Astrocyte (in vitro differentiated cells and primary cell): ENCODE data around the gene SLC18A3. TPM values are rescaled to one million over a fixed set of nuclear protein-coding genes. Genes with fewer than 3 reads are reported as not detected.

Experiments
- DNase-seq: peaks from one replicate; pipeline ENCODE4 v3.0.0-alpha.2; 2010; ENCODE audit warnings: low read depth
- FAIRE-seq: peaks from 2 replicates; lab custom pipeline; 2011; peaks lifted over from hg19 to GRCh38; lab: Jason Lieb, UNC
- H2AFZ ChIP-seq: 2 replicates; pipeline ENCODE4 v1.6.0; 2012; ENCODE audit warnings: low read depth, low read length, inconsistent platforms
- H3K27ac ChIP-seq: 2 replicates; pipeline ENCODE4 v1.5.1; 2011; ENCODE audit warnings: low read depth, low read length, inconsistent platforms
- H3K27me3 ChIP-seq: 2 replicates; pipeline ENCODE4 v1.6.0; 2011; ENCODE audit warnings: low read length, inconsistent platforms; ENCODE audit not compliant: insufficient read depth
- H3K36me3 ChIP-seq: 2 replicates; pipeline ENCODE4 v1.5.1; 2011; ENCODE audit warnings: low read length, inconsistent platforms; ENCODE audit not compliant: insufficient read depth
- H3K4me1 ChIP-seq: 2 replicates; pipeline ENCODE4 v1.5.1; 2011; ENCODE audit warnings: low read length, inconsistent platforms; ENCODE audit not compliant: insufficient read depth
- H3K4me2 ChIP-seq: 2 replicates; pipeline ENCODE4 v1.6.0; 2012; ENCODE audit warnings: low read length, inconsistent platforms
- H3K4me3 ChIP-seq: 2 replicates; pipeline ENCODE4 v1.5.1; 2011; ENCODE audit warnings: low read depth, mild to moderate bottlenecking, low read length, inconsistent platforms; ENCODE audit not compliant: insufficient read depth
- H3K79me2 ChIP-seq: 2 replicates; pipeline ENCODE4 v1.6.0; 2012; ENCODE audit warnings: mild to moderate bottlenecking, low read length, inconsistent platforms; ENCODE audit not compliant: insufficient read depth
- H3K9ac ChIP-seq: 2 replicates; pipeline ENCODE4 v1.6.0; 2012; ENCODE audit warnings: mild to moderate bottlenecking, low read length, inconsistent platforms
- H3K9me3 ChIP-seq: 2 replicates; pipeline ENCODE4 v1.5.1; 2012; ENCODE audit warnings: low read depth, mild to moderate bottlenecking, low read length, inconsistent platforms; ENCODE audit not compliant: insufficient read depth
- H4K20me1 ChIP-seq: 2 replicates; pipeline ENCODE4 v1.6.0; 2012; ENCODE audit warnings: low read length, inconsistent platforms; ENCODE audit not compliant: insufficient read depth
- H3K27ac Mint-ChIP-seq: one replicate; pipeline ENCODE4 v1.8.0; 2021; ENCODE audit warnings: mild to moderate bottlenecking, mixed read lengths; ENCODE audit not compliant: unreplicated experiment
- H3K27me3 Mint-ChIP-seq: one replicate; pipeline ENCODE4 v1.8.0; 2021; ENCODE audit warnings: low read depth, mixed read lengths; ENCODE audit not compliant: unreplicated experiment
- H3K36me3 Mint-ChIP-seq: one replicate; pipeline ENCODE4 v1.8.0; 2021; ENCODE audit warnings: low read depth, mixed read lengths; ENCODE audit not compliant: unreplicated experiment
- H3K4me1 Mint-ChIP-seq: one replicate; pipeline ENCODE4 v1.8.0; 2021; ENCODE audit warnings: low read depth, mixed read lengths; ENCODE audit not compliant: unreplicated experiment
- H3K4me3 Mint-ChIP-seq: one replicate; pipeline ENCODE4 v1.8.0; 2021; ENCODE audit warnings: mild to moderate bottlenecking, moderate library complexity, mixed read lengths; ENCODE audit not compliant: unreplicated experiment
- H3K9me3 Mint-ChIP-seq: one replicate; pipeline ENCODE4 v1.8.0; 2021; ENCODE audit warnings: mild to moderate bottlenecking, mixed read lengths; ENCODE audit not compliant: unreplicated experiment
- EZH2 ChIP-seq: IDR thresholded peaks from 2 replicates; pipeline ENCODE4 v1.6.1; 2012; ENCODE audit warnings: mild to moderate bottlenecking, low read length, inconsistent platforms; ENCODE audit not compliant: insufficient read depth
- total RNA-seq: library from RNA; stranded (reverse); gene quantifications from 2 replicates; pipeline ENCODE4 v1.2.1, GENCODE V29; 2021
- TF ChIP-seq, protein P1 (sequence below): IDR thresholded peaks from 2 replicates; pipeline ENCODE4 v1.5.1; 2011; ENCODE audit warnings: low read depth, mild to moderate bottlenecking, inconsistent platforms, low read length, moderate library complexity; ENCODE audit not compliant: insufficient read depth

The SLC18A3 gene
- total RNA-seq, 1 donor from 2014 or later: 4.6 TPM

- no peaks in the 10 kb centered on the region for H3K9me3 ChIP-seq
- no peaks in the 10 kb centered on the region for H3K36me3 Mint-ChIP-seq
- TF ChIP-seq EZH2: no peak
- TF ChIP-seq, protein P1, sequence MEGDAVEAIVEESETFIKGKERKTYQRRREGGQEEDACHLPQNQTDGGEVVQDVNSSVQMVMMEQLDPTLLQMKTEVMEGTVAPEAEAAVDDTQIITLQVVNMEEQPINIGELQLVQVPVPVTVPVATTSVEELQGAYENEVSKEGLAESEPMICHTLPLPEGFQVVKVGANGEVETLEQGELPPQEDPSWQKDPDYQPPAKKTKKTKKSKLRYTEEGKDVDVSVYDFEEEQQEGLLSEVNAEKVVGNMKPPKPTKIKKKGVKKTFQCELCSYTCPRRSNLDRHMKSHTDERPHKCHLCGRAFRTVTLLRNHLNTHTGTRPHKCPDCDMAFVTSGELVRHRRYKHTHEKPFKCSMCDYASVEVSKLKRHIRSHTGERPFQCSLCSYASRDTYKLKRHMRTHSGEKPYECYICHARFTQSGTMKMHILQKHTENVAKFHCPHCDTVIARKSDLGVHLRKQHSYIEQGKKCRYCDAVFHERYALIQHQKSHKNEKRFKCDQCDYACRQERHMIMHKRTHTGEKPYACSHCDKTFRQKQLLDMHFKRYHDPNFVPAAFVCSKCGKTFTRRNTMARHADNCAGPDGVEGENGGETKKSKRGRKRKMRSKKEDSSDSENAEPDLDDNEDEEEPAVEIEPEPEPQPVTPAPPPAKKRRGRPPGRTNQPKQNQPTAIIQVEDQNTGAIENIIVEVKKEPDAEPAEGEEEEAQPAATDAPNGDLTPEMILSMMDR: no peak
- H3K4me2 ChIP-seq: no peak overlapping the region
- H3K4me3 Mint-ChIP-seq: no peak overlapping the region
- peaks cover 3% of the 10 kb centered on the region for H3K27me3 ChIP-seq
- no peak for DNase-seq
- no peak overlapping the region for H3K27ac ChIP-seq
- peaks cover 2% of the 10 kb centered on the region for H3K4me1 Mint-ChIP-seq
- H3K27me3 Mint-ChIP-seq: peaks cover 39% of the 10 kb centered on the region
- H3K4me3 ChIP-seq: no peak overlapping the region
- no peaks in the 10 kb centered on the region for H4K20me1 ChIP-seq
- H3K36me3 ChIP-seq: no peaks in the 10 kb centered on the region
- no peak overlapping the region for H3K27ac Mint-ChIP-seq
- H3K9ac ChIP-seq: no peak overlapping the region
- no peaks in the 10 kb centered on the region for H3K4me1 ChIP-seq
- no peak for FAIRE-seq
- no peaks in the 10 kb centered on the region for H3K79me2 ChIP-seq
- H3K9me3 Mint-ChIP-seq: peaks cover 4% of the 10 kb centered on the region
- H2AFZ ChIP-seq: no peak overlapping the region
Observed at GRCh38 chr10:49627644-49628247, 17.6 kb downstream of the SLC18A3 start.

DNA sequence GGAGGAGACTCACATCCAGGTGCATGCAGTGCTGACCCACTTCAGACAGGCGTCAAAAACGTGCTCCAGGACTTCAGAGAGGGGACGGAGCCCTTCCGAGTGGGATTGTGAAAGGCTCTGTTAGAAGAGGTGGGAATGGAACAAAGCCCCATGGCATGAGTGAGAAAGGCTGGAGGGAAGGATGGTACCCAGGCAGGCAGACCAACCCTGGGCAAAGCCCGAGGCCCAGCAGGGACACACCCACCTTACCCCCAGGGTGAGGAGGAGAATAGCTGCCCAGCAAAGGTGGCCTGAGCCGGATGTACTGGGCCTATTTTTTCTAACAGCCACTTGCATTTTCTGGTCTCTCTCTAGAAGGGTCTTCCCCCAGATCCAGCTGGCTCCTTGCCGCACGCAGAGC, 18.5 kb downstream of the SLC18A3 start:
- Mint-ChIP-seq H3K4me1 (peaks cover 6% of the 10 kb centered on the region), H3K27me3 (peaks cover 32% of the 10 kb centered on the region)
- no peak for DNase-seq

GRCh38 chr10:49629431-49629881, 19.3 kb downstream of the SLC18A3 start:
- H2AFZ ChIP-seq: no peak overlapping the region
- no peak for FAIRE-seq

More for the DNA sequence above, 18.5 kb downstream of the SLC18A3 start:
- no peaks in the 10 kb centered on the region for H3K79me2 ChIP-seq
- no peaks in the 10 kb centered on the region for H3K36me3 Mint-ChIP-seq
- H3K4me2 ChIP-seq: no peak overlapping the region
- peaks cover 3% of the 10 kb centered on the region for H3K27me3 ChIP-seq
- H4K20me1 ChIP-seq: no peaks in the 10 kb centered on the region
- H3K4me1 ChIP-seq: no peaks in the 10 kb centered on the region
- no peak overlapping the region for H3K9ac ChIP-seq
- no peak overlapping the region for H3K4me3 ChIP-seq
- no peaks in the 10 kb centered on the region for H3K36me3 ChIP-seq
- no peaks in the 10 kb centered on the region for H3K9me3 ChIP-seq
- H3K4me3 Mint-ChIP-seq: no peak overlapping the region
- H3K27ac ChIP-seq: no peak overlapping the region
- peaks cover 2% of the 10 kb centered on the region for H3K9me3 Mint-ChIP-seq
- no peak for TF ChIP-seq EZH2
- TF ChIP-seq, protein P1: no peak
- H3K27ac Mint-ChIP-seq: no peak overlapping the region
- no peak for FAIRE-seq
- H2AFZ ChIP-seq: no peak overlapping the region

More at GRCh38 chr10:49629431-49629881, 19.3 kb downstream of the SLC18A3 start:
- Histone ChIP-seq H4K20me1 (no peaks in the 10 kb centered on the region), H3K9ac (no peak overlapping the region), H3K4me3 (no peak overlapping the region), H3K79me2 (no peaks in the 10 kb centered on the region), H3K27me3 (peaks cover 3% of the 10 kb centered on the region), H3K36me3 (no peaks in the 10 kb centered on the region), H3K4me2 (no peak overlapping the region), H3K9me3 (no peaks in the 10 kb centered on the region), H3K4me1 (no peaks in the 10 kb centered on the region), H3K27ac (no peak overlapping the region)
- no peak for TF ChIP-seq EZH2
- TF ChIP-seq, protein P1: no peak
- peaks cover 8% of the 10 kb centered on the region for H3K4me1 Mint-ChIP-seq
- H3K36me3 Mint-ChIP-seq: no peaks in the 10 kb centered on the region
- H3K27me3 Mint-ChIP-seq: peaks cover 25% of the 10 kb centered on the region
- no peaks in the 10 kb centered on the region for H3K9me3 Mint-ChIP-seq
- no peak for DNase-seq
- H3K27ac Mint-ChIP-seq: no peak overlapping the region
- H3K4me3 Mint-ChIP-seq: no peak overlapping the region
